PFSK-1 (cell line): Measurements from ENCODE around the gene ALG14.

Experiments
- FOXP2 ChIP-seq: optimal IDR thresholded peaks from 2 replicates; pipeline ENCODE3; 2011; ENCODE audit warnings: borderline replicate concordance, control low read depth, inconsistent platforms; ENCODE audit not compliant: insufficient read depth; ENCODE audit errors: extremely low read length, extremely low read depth
- POLR2AphosphoS5 ChIP-seq: IDR thresholded peaks from 2 replicates; pipeline ENCODE4 v1.6.1; 2012; ENCODE audit warnings: low read depth, mild to moderate bottlenecking, control low read depth, low read length, moderate library complexity
- REST ChIP-seq, 2 experiments: IDR thresholded peaks; 2 replicates each; pipeline versions ENCODE4 v1.6.1 to v1.8.0; 2011 to 2012; ENCODE audit warnings: low read depth in 2 of 2, low read length in 2 of 2, control low read depth in 1 of 2, inconsistent platforms in 1 of 2, mild to moderate bottlenecking in 1 of 2, moderate library complexity in 1 of 2; ENCODE audit not compliant: insufficient read depth in 1 of 2
- SIN3A ChIP-seq: IDR thresholded peaks from 2 replicates; pipeline ENCODE4 v1.6.1; 2012; ENCODE audit warnings: mild to moderate bottlenecking, low read length, moderate library complexity, borderline replicate concordance; ENCODE audit not compliant: insufficient read depth
- TAF1 ChIP-seq: IDR thresholded peaks from 2 replicates; pipeline ENCODE4 v1.6.1; 2012; ENCODE audit warnings: low read length, control low read depth, borderline replicate concordance; ENCODE audit not compliant: insufficient read depth

The ALG14 gene

GRCh38 chr1:94976971-94977548 is 95.7 kb downstream of the ALG14 start:
- TF ChIP-seq REST (IDR thresholded peaks at IDR 0.05; ENCODE audit: insufficient read depth in 1 of 2, low read depth in 2 of 2, low read length in 2 of 2) (no peak), SIN3A (no peak), FOXP2 (no peak), TAF1 (no peak), POLR2AphosphoS5 (no peak)

GRCh38 chr1:94974824-94975223 is 97.9 kb downstream of the ALG14 start:
- no peak for TF ChIP-seq TAF1
- no peak for TF ChIP-seq POLR2AphosphoS5
- TF ChIP-seq SIN3A = no peak
- no peak for TF ChIP-seq FOXP2
- TF ChIP-seq REST (IDR thresholded peaks at IDR 0.05; ENCODE audit: insufficient read depth in 1 of 2, low read depth in 2 of 2, low read length in 2 of 2) = no peak

- TF ChIP-seq TAF1 (no peak), FOXP2 (no peak), SIN3A (no peak), POLR2AphosphoS5 (no peak), REST (IDR thresholded peaks at IDR 0.05; ENCODE audit: insufficient read depth in 1 of 2, low read depth in 2 of 2, low read length in 2 of 2) (no peak)
Measured at GRCh38 chr1:94974241-94974640, 98.5 kb downstream of the ALG14 start.

- TF ChIP-seq TAF1 = no peak
- no peak for TF ChIP-seq POLR2AphosphoS5
- no peak for TF ChIP-seq FOXP2
- no peak for TF ChIP-seq SIN3A
- TF ChIP-seq REST (IDR thresholded peaks at IDR 0.05; ENCODE audit: insufficient read depth in 1 of 2, low read depth in 2 of 2, low read length in 2 of 2) = no peak
Measured at GRCh38 chr1:94973309-94973922, 99.3 kb downstream of the ALG14 start.

GRCh38 chr1:94971491-94971924 is 101.2 kb downstream of the ALG14 start:
- no peak for TF ChIP-seq SIN3A
- no peak for TF ChIP-seq FOXP2
- no peak for TF ChIP-seq REST (IDR thresholded peaks at IDR 0.05; ENCODE audit: insufficient read depth in 1 of 2, low read depth in 2 of 2, low read length in 2 of 2)
- no peak for TF ChIP-seq POLR2AphosphoS5
- TF ChIP-seq TAF1 = no peak
